Measurements from ENCODE around the gene ATG7.
"Not testable (repeated sequence)": the region's sequence is repeated elsewhere in the genome, so short reads cannot be mapped to it uniquely, and the experiment has no call there.

The ATG7 gene

GRCh38 chr3:11304175-11304574 is 32.0 kb downstream of the ATG7 start:
- DNase-seq = no peak

- DNase-seq = no peak
These were observed 33.3 kb downstream of the ATG7 start for GRCh38 chr3:11305509-11305908.

GRCh38 chr3:11306817-11307589 is 34.8 kb downstream of the ATG7 start:
- DNase-seq = no peak

GRCh38 chr3:11307830-11308432 is 35.7 kb downstream of the ATG7 start:
- no peak for DNase-seq

GRCh38 chr3:11310258-11310657 is 38.1 kb downstream of the ATG7 start:
- no peak for DNase-seq

- DNase-seq = no peak
These were observed 40.0 kb downstream of the ATG7 start for GRCh38 chr3:11312166-11312565.

GRCh38 chr3:11317300-11317699 is 45.1 kb downstream of the ATG7 start:
- DNase-seq = no peak

- DNase-seq = no peak
These were observed 50.7 kb downstream of the ATG7 start for GRCh38 chr3:11322931-11323330.

GRCh38 chr3:11323813-11324212 is 51.6 kb downstream of the ATG7 start:
- no peak for DNase-seq

GRCh38 chr3:11327619-11328018 is 55.4 kb downstream of the ATG7 start:
- no peak for DNase-seq

GRCh38 chr3:11328196-11328945 is 56.2 kb downstream of the ATG7 start:
- DNase-seq = no peak

- no peak for DNase-seq
These were observed 57.6 kb downstream of the ATG7 start for GRCh38 chr3:11329777-11330176.

GRCh38 chr3:11331101-11331500 is 58.9 kb downstream of the ATG7 start:
- no peak for DNase-seq

- peak; percentile 20 for DNase-seq
These were observed 62.9 kb downstream of the ATG7 start for GRCh38 chr3:11335056-11335608.

GRCh38 chr3:11339541-11339940 is 67.3 kb downstream of the ATG7 start:
- DNase-seq = no peak

GRCh38 chr3:11346416-11346815 is 74.2 kb downstream of the ATG7 start:
- DNase-seq = no peak

- DNase-seq = not testable (repeated sequence)
These were observed 76.7 kb downstream of the ATG7 start for GRCh38 chr3:11348877-11349276.

GRCh38 chr3:11349446-11349845 is 77.2 kb downstream of the ATG7 start:
- DNase-seq = no peak

GRCh38 chr3:11350374-11350773 is 78.2 kb downstream of the ATG7 start:
- no peak for DNase-seq

- DNase-seq = no peak
These were observed 79.3 kb downstream of the ATG7 start for GRCh38 chr3:11351451-11351850.

GRCh38 chr3:11356269-11356668 is 84.1 kb downstream of the ATG7 start:
- no peak for DNase-seq

GRCh38 chr3:11362600-11362999 is 90.4 kb downstream of the ATG7 start:
- no peak for DNase-seq

GRCh38 chr3:11363715-11364114 is 91.5 kb downstream of the ATG7 start:
- no peak for DNase-seq

GRCh38 chr3:11364181-11364580 is 92.0 kb downstream of the ATG7 start:
- no peak for DNase-seq

Data from NCI-H1092 treated with DMSO at 0.1 percent for 48 hours (cell line).